Endothelial cell of umbilical vein (primary cell): ENCODE results near the gene EPHA4. TPM values are rescaled to one million over a fixed set of nuclear protein-coding genes. Genes with fewer than 3 reads are reported as not detected.

Experiments used
- BruUV-seq: library from RNA; stranded (reverse); fragments of 400-500 nt; replicated peaks from 2 replicates; lab custom pipeline; 2021; lab: Mats Ljungman, UMichigan
- CTCF ChIA-PET: fragments of 300-600, 350-600 bp; sonication (Branson Sonifier 250); formaldehyde crosslinking; loops from one replicate; lab custom pipeline; 2021; ENCODE audit warnings: antibody characterized with exemption, inconsistent platforms; lab: Charles Lee
- POLR2A ChIA-PET: fragments of 300-600, 350-600 bp; sonication (Branson Sonifier 250); formaldehyde crosslinking; loops from one replicate; lab custom pipeline; 2021; ENCODE audit warnings: antibody characterized with exemption, inconsistent platforms; lab: Charles Lee
- DNase-seq: peaks from one replicate; pipeline ENCODE4 v3.0.0-alpha.2; 2011; ENCODE audit warnings: low read depth, low spot score
- FAIRE-seq: peaks from 2 replicates; lab custom pipeline; 2011; peaks lifted over from hg19 to GRCh38; lab: Jason Lieb, UNC
- H2AFZ ChIP-seq: 2 replicates; pipeline ENCODE4 v1.6.0; 2012; ENCODE audit warnings: low read depth, low read length, control low read depth, inconsistent platforms
- H3K27ac ChIP-seq: 2 replicates; pipeline ENCODE4 v1.5.1; 2011; ENCODE audit warnings: low read depth, mild to moderate bottlenecking, control low read depth, low read length, moderate library complexity; ENCODE audit not compliant: insufficient read depth
- H3K27me3 ChIP-seq, 2 experiments: 2 replicates each; pipeline versions ENCODE4 v1.6.0 to v1.6.1; 2011; ENCODE audit warnings: low read length in 2 of 2, mixed read lengths in 1 of 2; ENCODE audit not compliant: control insufficient read depth in 2 of 2, insufficient read depth in 2 of 2
- H3K36me3 ChIP-seq, 2 experiments: 2 replicates in 1 of 2; 3 replicates in 1 of 2; pipeline ENCODE4 v1.5.1; 2011; ENCODE audit warnings: low read length in 2 of 2, mild to moderate bottlenecking in 1 of 2, moderate library complexity in 1 of 2; ENCODE audit not compliant: control insufficient read depth in 2 of 2, insufficient read depth in 2 of 2; ENCODE audit errors: extremely low read depth in 1 of 2
- H3K4me1 ChIP-seq: 3 replicates; pipeline ENCODE4 v1.5.1; 2011; ENCODE audit warnings: mild to moderate bottlenecking, low read length; ENCODE audit not compliant: control insufficient read depth, insufficient read depth; ENCODE audit errors: extremely low read depth
- H3K4me2 ChIP-seq: 2 replicates; pipeline ENCODE4 v1.6.1; 2011; ENCODE audit warnings: low read length, control low read depth, mixed read lengths; ENCODE audit not compliant: insufficient read depth
- H3K4me3 ChIP-seq, 3 experiments: fragments of 200-600 bp in 1 of 3; sonication (generic), shearing (Covaris generic) in 1 of 3; replicated peaks in 1 of 3; 2 replicates each; pipeline ENCODE4 v1.5.1; 2011 to 2016; ENCODE audit warnings: control low read depth in 3 of 3, low read length in 3 of 3, mild to moderate bottlenecking in 2 of 3, inconsistent platforms in 1 of 3, low read depth in 1 of 3, moderate library complexity in 1 of 3; ENCODE audit not compliant: insufficient read depth in 1 of 3
- H3K79me2 ChIP-seq: 2 replicates; pipeline ENCODE4 v1.6.0; 2012; ENCODE audit warnings: low read length, inconsistent platforms; ENCODE audit not compliant: control insufficient read depth, insufficient read depth
- H3K9ac ChIP-seq: replicated peaks from 2 replicates; pipeline ENCODE3; 2011; ENCODE audit warnings: low read length, control low read depth; ENCODE audit not compliant: insufficient read depth; ENCODE audit errors: extremely low read depth
- H3K9me1 ChIP-seq: replicated peaks from 3 replicates; pipeline ENCODE4 v1.6.0; 2011; ENCODE audit warnings: mild to moderate bottlenecking, low read length; ENCODE audit not compliant: control insufficient read depth, insufficient read depth; ENCODE audit errors: extremely low read depth
- H3K9me3 ChIP-seq: replicated peaks from 2 replicates; pipeline ENCODE4 v1.5.1; 2012; ENCODE audit warnings: low read length, inconsistent platforms; ENCODE audit not compliant: control insufficient read depth, insufficient read depth
- H4K20me1 ChIP-seq: replicated peaks from 2 replicates; pipeline ENCODE3; 2011; ENCODE audit warnings: mild to moderate bottlenecking, low read length; ENCODE audit not compliant: control insufficient read depth, insufficient read depth; ENCODE audit errors: extremely low read depth
- CTCF ChIP-seq, 2 donors: IDR thresholded peaks; 1 replicate in 1 of 2; 2 replicates in 1 of 2; pipeline ENCODE4 v1.5.1; 2011; ENCODE audit warnings: low read length in 2 of 2, mild to moderate bottlenecking in 2 of 2, moderate library complexity in 2 of 2, control low read depth in 1 of 2, inconsistent platforms in 1 of 2, low read depth in 1 of 2; ENCODE audit not compliant: insufficient read depth in 1 of 2; ENCODE audit errors: extremely low read depth in 1 of 2
- EZH2 ChIP-seq: IDR thresholded peaks from 2 replicates; pipeline ENCODE4 v1.6.1; 2012; ENCODE audit warnings: borderline replicate concordance, low read depth, mild to moderate bottlenecking, moderate library complexity, low read length, inconsistent platforms; ENCODE audit not compliant: severe bottlenecking
- FOS ChIP-seq: IDR thresholded peaks from 2 replicates; pipeline ENCODE4 v1.6.1; 2011; ENCODE audit warnings: mild to moderate bottlenecking, low read length, moderate library complexity, borderline replicate concordance; ENCODE audit not compliant: insufficient read depth
- GATA2 ChIP-seq: IDR thresholded peaks from 2 replicates; pipeline ENCODE4 v1.7.0; 2011; ENCODE audit warnings: low read depth, mild to moderate bottlenecking, moderate library complexity, mixed read lengths, low read length; ENCODE audit not compliant: insufficient read length, insufficient read depth
- JUN ChIP-seq: IDR thresholded peaks from 2 replicates; pipeline ENCODE4 v1.6.1; 2011; ENCODE audit warnings: borderline replicate concordance, low read depth; ENCODE audit not compliant: insufficient read length, insufficient read depth
- MAX ChIP-seq: IDR thresholded peaks from 2 replicates; pipeline ENCODE4 v1.6.1; 2011; ENCODE audit not compliant: insufficient read depth, insufficient read length
- MYC ChIP-seq: IDR thresholded peaks from one replicate; pipeline ENCODE4 v1.6.1; 2011; ENCODE audit warnings: mild to moderate bottlenecking, low read depth, low read length
- POLR2A ChIP-seq: IDR thresholded peaks from 2 replicates; pipeline ENCODE4 v1.6.1; 2012; ENCODE audit warnings: low read depth, mild to moderate bottlenecking, control low read depth, low read length
- POLR2AphosphoS5 ChIP-seq: IDR thresholded peaks from 2 replicates; pipeline ENCODE4 v1.6.1; 2012; ENCODE audit warnings: low read depth, mild to moderate bottlenecking, control low read depth, low read length, moderate library complexity; ENCODE audit not compliant: insufficient read depth
- dilution Hi-C: fragments of 300-500 bp; cut with MboI; formaldehyde crosslinking; loops from one replicate; pipeline ENCODE4 v1.15.0; 2019; ENCODE audit warnings: low sequenced_read_pairs; ENCODE audit not compliant: extremely low pct_ligation_motif_present
- intact Hi-C: fragments of 100-400 bp; cut with micrococcal nuclease; formaldehyde crosslinking; loops from one replicate; pipeline ENCODE4 v1.10.0; 2022
- polyA plus RNA-seq, 4 experiments: library from polyadenylated mRNA; depleted of rRNA in 3 of 4; stranded (reverse) in 3 of 4; unstranded in 1 of 4; fragments of >200 nt; gene quantifications; 2 replicates each; pipeline versions ENCODE4 v1.2.1 to v1.2.3, GENCODE V29; 2011 to 2012; ENCODE audit warnings: missing spikeins in 1 of 4
- total RNA-seq: library from RNA; stranded (reverse); gene quantifications from 2 replicates; pipeline ENCODE4 v1.2.3, GENCODE V29; 2021

EPHA4 gene
- total and polyA plus RNA-seq, 2 donors (not counting 3 experiments of a cell fraction or from before 2014, with no cell fraction given): 11.9 to 19.8 TPM

GRCh38 chr2:221442128-221442527, 130.0 kb downstream of the EPHA4 start:
- no peak for FAIRE-seq
- H3K9ac ChIP-seq: no peak overlapping the region
- ChIA-PET CTCF (no interaction called here), POLR2A (no interaction called here)
- H3K4me1 ChIP-seq: peaks cover 23% of the 10 kb centered on the region
- no peaks in the 10 kb centered on the region for H4K20me1 ChIP-seq
- no peak for DNase-seq
- no peaks in the 10 kb centered on the region for H3K79me2 ChIP-seq
- no peaks in the 10 kb centered on the region for H3K9me3 ChIP-seq
- BruUV-seq: no TSS peak
- no peak overlapping the region for H2AFZ ChIP-seq
- no peak overlapping the region for H3K4me3 ChIP-seq
- no peak for TF ChIP-seq GATA2
- TF ChIP-seq MAX: no peak
- TF ChIP-seq FOS: no peak
- no peak for TF ChIP-seq JUN
- no peak for TF ChIP-seq POLR2A
- TF ChIP-seq CTCF (IDR thresholded peaks at IDR 0.05; ENCODE audit: extremely low read depth in 1 of 2, insufficient read depth in 1 of 2, low read depth in 1 of 2, low read length in 2 of 2): no peak
- no peak for TF ChIP-seq POLR2AphosphoS5
- no peak for TF ChIP-seq EZH2
- TF ChIP-seq MYC: no peak
- H3K27me3 ChIP-seq: no peaks in the 10 kb centered on the region
- H3K36me3 ChIP-seq: peaks cover 3 to 7% of the 10 kb centered on the region in 2 experiments
- intact Hi-C loops (loop anchor here (5.0 kb wide), 2 partner anchors 75 to 205 kb away; no protein-coding TSS in a partner anchor), dilution Hi-C loops (no loop called here)
- no peak overlapping the region for H3K27ac ChIP-seq
- no peak overlapping the region for H3K4me2 ChIP-seq
- H3K9me1 ChIP-seq: no peaks in the 10 kb centered on the region
